SJSA1 (cell line): ENCODE results near the gene MRGPRX1. TPM values are rescaled to one million over a fixed set of nuclear protein-coding genes. Genes with fewer than 3 reads are reported as not detected.
"Not testable (repeated sequence)": the region's sequence is repeated elsewhere in the genome, so short reads cannot be mapped to it uniquely, and the experiment has no call there.

Source experiments
- DNase-seq, 2 experiments: peaks; one replicate each; pipeline ENCODE4 v3.0.0-alpha.2; 2015 to 2020; ENCODE audit warnings: low spot score in 2 of 2, low read depth in 1 of 2
- H3K27ac ChIP-seq: fragments of 250-450 bp; sonication (Bioruptor Pico); 2 replicates; pipeline ENCODE4 v1.5.1; 2020; ENCODE audit warnings: mild to moderate bottlenecking, moderate library complexity
- H3K27me3 ChIP-seq: fragments of 250-450 bp; sonication (Bioruptor Pico); replicated peaks from 2 replicates; pipeline ENCODE4 v1.5.1; 2020; ENCODE audit warnings: mild to moderate bottlenecking, moderate library complexity
- H3K36me3 ChIP-seq: fragments of 250-450 bp; sonication (Bioruptor Pico); 2 replicates; pipeline ENCODE4 v1.5.1; 2020; ENCODE audit warnings: mild to moderate bottlenecking
- H3K4me1 ChIP-seq: fragments of 250-450 bp; sonication (Bioruptor Pico); replicated peaks from 2 replicates; pipeline ENCODE4 v1.6.1; 2021; ENCODE audit warnings: mild to moderate bottlenecking
- H3K4me3 ChIP-seq: fragments of 250-450 bp; sonication (Bioruptor Pico); 2 replicates; pipeline ENCODE4 v1.5.1; 2020; ENCODE audit warnings: mild to moderate bottlenecking
- H3K9me3 ChIP-seq: fragments of 250-450 bp; sonication (Bioruptor Pico); replicated peaks from 2 replicates; pipeline ENCODE4 v1.5.1; 2020; ENCODE audit warnings: mild to moderate bottlenecking
- total RNA-seq: library from RNA; depleted of rRNA; stranded (reverse); fragments of >200 nt; shearing (Covaris generic); gene quantifications from 2 replicates; pipeline ENCODE4 v1.2.3, GENCODE V29; 2014; rRNA removed

Gene MRGPRX1
- total RNA-seq, result not detected in 2 replicates

- Histone ChIP-seq H3K36me3 (no peaks in the 10 kb centered on the region), H3K27ac (no peak within 1 kb of the TSS), H3K27me3 (no peaks in the 10 kb centered on the region), H3K4me1 (no peaks in the 10 kb centered on the region), H3K4me3 (no peak within 1 kb of the TSS), H3K9me3 (no peaks in the 10 kb centered on the region)
- no peak for DNase-seq
These were observed at the start of gene MRGPRX1 for GRCh38 chr11:18939314-18939713. Gene MRGPRX1 (minus strand): TSS chr11:18939414. CDS start chr11:18934784, 4,630 bp downstream.

GRCh38 chr11:18987454-18988231 is 48.4 kb upstream of the MRGPRX1 start:
- H3K27me3 ChIP-seq, result no peaks in the 10 kb centered on the region; the same call in 1 of the 2 replicates
- no peaks in the 10 kb centered on the region for H3K36me3 ChIP-seq
- DNase-seq, result no peak
- no peaks in the 10 kb centered on the region for H3K9me3 ChIP-seq
- no peaks in the 10 kb centered on the region for H3K4me1 ChIP-seq
- H3K27ac ChIP-seq, result no peak overlapping the region
- H3K4me3 ChIP-seq, result no peak overlapping the region

GRCh38 chr11:18986744-18987143 is 47.5 kb upstream of the MRGPRX1 start:
- DNase-seq, result no peak
- Histone ChIP-seq H3K27me3 (no peaks in the 10 kb centered on the region; the same call in 1 of the 2 replicates), H3K9me3 (no peaks in the 10 kb centered on the region), H3K4me3 (no peak overlapping the region), H3K36me3 (no peaks in the 10 kb centered on the region), H3K4me1 (no peaks in the 10 kb centered on the region), H3K27ac (no peak overlapping the region)

GRCh38 chr11:18981897-18982296 is 42.7 kb upstream of the MRGPRX1 start:
- DNase-seq, result no peak
- H3K36me3 ChIP-seq, result no peaks in the 10 kb centered on the region
- no peak overlapping the region for H3K27ac ChIP-seq
- H3K4me1 ChIP-seq, result no peaks in the 10 kb centered on the region
- H3K4me3 ChIP-seq, result no peak overlapping the region
- H3K27me3 ChIP-seq, result no peaks in the 10 kb centered on the region; the same call in 1 of the 2 replicates
- H3K9me3 ChIP-seq, result no peaks in the 10 kb centered on the region

- Histone ChIP-seq H3K9me3 (no peaks in the 10 kb centered on the region), H3K36me3 (no peaks in the 10 kb centered on the region)
These were observed 35.0 kb upstream of the MRGPRX1 start for GRCh38 chr11:18974192-18974591.

GRCh38 chr11:18972336-18972735 is 33.1 kb upstream of the MRGPRX1 start:
- H3K4me3 ChIP-seq, result no peak overlapping the region
- H3K36me3 ChIP-seq, result no peaks in the 10 kb centered on the region
- no peak overlapping the region for H3K27ac ChIP-seq
- DNase-seq, result no peak
- H3K4me1 ChIP-seq, result no peaks in the 10 kb centered on the region
- H3K27me3 ChIP-seq, result no peaks in the 10 kb centered on the region
- H3K9me3 ChIP-seq, result no peaks in the 10 kb centered on the region

More at GRCh38 chr11:18974192-18974591, 35.0 kb upstream of the MRGPRX1 start:
- H3K4me1 ChIP-seq, result no peaks in the 10 kb centered on the region
- DNase-seq, result no peak
- H3K4me3 ChIP-seq, result no peak overlapping the region
- H3K27ac ChIP-seq, result no peak overlapping the region
- no peaks in the 10 kb centered on the region for H3K27me3 ChIP-seq

- Histone ChIP-seq H3K27me3 (no peaks in the 10 kb centered on the region), H3K9me3 (no peaks in the 10 kb centered on the region), H3K36me3 (no peaks in the 10 kb centered on the region), H3K4me1 (no peaks in the 10 kb centered on the region), H3K27ac (no peak overlapping the region), H3K4me3 (no peak overlapping the region)
- DNase-seq, result no peak
These were observed 30.5 kb upstream of the MRGPRX1 start for GRCh38 chr11:18969720-18970119.

GRCh38 chr11:18958221-18958910 is 19.2 kb upstream of the MRGPRX1 start:
- H3K4me1 ChIP-seq, result no peaks in the 10 kb centered on the region
- H3K27me3 ChIP-seq, result no peaks in the 10 kb centered on the region
- no peak for DNase-seq
- no peak overlapping the region for H3K4me3 ChIP-seq
- H3K36me3 ChIP-seq, result no peaks in the 10 kb centered on the region
- no peaks in the 10 kb centered on the region for H3K9me3 ChIP-seq
- H3K27ac ChIP-seq, result no peak overlapping the region

- no peak for DNase-seq
- Histone ChIP-seq H3K27me3 (no peaks in the 10 kb centered on the region), H3K4me1 (no peaks in the 10 kb centered on the region), H3K27ac (no peak overlapping the region), H3K9me3 (no peaks in the 10 kb centered on the region), H3K4me3 (no peak overlapping the region), H3K36me3 (no peaks in the 10 kb centered on the region)
These were observed 17.4 kb upstream of the MRGPRX1 start for GRCh38 chr11:18956630-18957029.

GRCh38 chr11:18936002-18936673 is 3.1 kb downstream of the MRGPRX1 start:
- H3K36me3 ChIP-seq, result no peaks in the 10 kb centered on the region
- no peak for DNase-seq
- no peaks in the 10 kb centered on the region for H3K9me3 ChIP-seq
- H3K27me3 ChIP-seq, result no peaks in the 10 kb centered on the region
- H3K4me1 ChIP-seq, result no peaks in the 10 kb centered on the region
- no peak overlapping the region for H3K4me3 ChIP-seq
- no peak overlapping the region for H3K27ac ChIP-seq

GRCh38 chr11:18934195-18934814 is 4.9 kb downstream of the MRGPRX1 start:
- Histone ChIP-seq H3K36me3 (no peaks in the 10 kb centered on the region), H3K4me3 (no peak overlapping the region), H3K27me3 (no peaks in the 10 kb centered on the region), H3K27ac (no peak overlapping the region), H3K4me1 (no peaks in the 10 kb centered on the region), H3K9me3 (no peaks in the 10 kb centered on the region)
- no peak for DNase-seq

GRCh38 chr11:18927550-18928322 is 11.5 kb downstream of the MRGPRX1 start:
- no peaks in the 10 kb centered on the region for H3K4me1 ChIP-seq
- no peaks in the 10 kb centered on the region for H3K36me3 ChIP-seq
- no peaks in the 10 kb centered on the region for H3K27me3 ChIP-seq
- DNase-seq, result no peak
- H3K27ac ChIP-seq, result no peak overlapping the region
- no peak overlapping the region for H3K4me3 ChIP-seq
- H3K9me3 ChIP-seq, result no peaks in the 10 kb centered on the region

GRCh38 chr11:18925426-18925825 is 13.8 kb downstream of the MRGPRX1 start:
- H3K27ac ChIP-seq, H3K4me3 ChIP-seq, H3K9me3 ChIP-seq, H3K36me3 ChIP-seq, H3K27me3 ChIP-seq, DNase-seq, H3K4me1 ChIP-seq: not testable (repeated sequence)
